K562 (cell line): Measurements from ENCODE around the gene EVL. TPM values are rescaled to one million over a fixed set of nuclear protein-coding genes. Genes with fewer than 3 reads are reported as not detected.

ENCODE experiments used
- ATAC-seq: fragments of 200-7000 bp; cut with Tn5 transposase; 3 replicates; pipeline ENCODE4 v1.9.1; 2020; ENCODE audit warnings: moderate library complexity
- BruUV-seq: library from RNA; stranded (reverse); fragments of 400-500 nt; replicated peaks from 2 replicates; lab custom pipeline; 2021; lab: Mats Ljungman, UMichigan
- CTCF ChIA-PET: fragments of 300-600 bp; formaldehyde crosslinking; extraction: SDS; loops from one replicate; lab custom pipeline; 2021; ENCODE audit warnings: low intra/inter-chr PET ratio; lab: Yijun Ruan, JAX
- POLR2A ChIA-PET: fragments of 300-600, 350-650 bp; sonication (Branson Sonifier 250); formaldehyde crosslinking; extraction: SDS; loops from one replicate; lab custom pipeline; 2021; ENCODE audit warnings: antibody characterized with exemption, inconsistent platforms; lab: Yijun Ruan, JAX
- DNase-seq, 4 experiments: peaks; one replicate each; pipeline versions ENCODE4 v3.0.0 to v3.0.0-alpha.2; 2011 to 2018; ENCODE audit warnings: low spot score in 3 of 4, mixed read lengths in 3 of 4; ENCODE audit errors: extremely low read depth in 1 of 4
- FAIRE-seq: peaks from 2 replicates; lab custom pipeline; 2011; peaks lifted over from hg19 to GRCh38; lab: Jason Lieb, UNC
- H2AFZ ChIP-seq: 2 replicates; pipeline ENCODE4 v1.6.0; 2011; ENCODE audit warnings: low read depth, low read length, control low read depth, inconsistent platforms
- H3K27ac ChIP-seq: fragments of 200-600 bp; 3 replicates; pipeline ENCODE4 v1.8.0; 2011; ENCODE audit warnings: low read depth, mild to moderate bottlenecking, control low read depth, inconsistent platforms, low read length, moderate library complexity, mixed read lengths; ENCODE audit errors: extremely low read depth
- H3K27me3 ChIP-seq, 2 experiments: fragments of 300-600 bp in 1 of 2; 2 replicates in 1 of 2; 3 replicates in 1 of 2; pipeline versions ENCODE4 v1.6.0 to v1.8.0; 2011; ENCODE audit warnings: inconsistent platforms in 2 of 2, low read length in 2 of 2, mild to moderate bottlenecking in 1 of 2, mixed read lengths in 1 of 2, moderate library complexity in 1 of 2; ENCODE audit not compliant: control insufficient read depth in 2 of 2, insufficient read depth in 2 of 2
- H3K36me3 ChIP-seq: fragments of 300-600 bp; 3 replicates; pipeline ENCODE4 v1.8.0; 2011; ENCODE audit warnings: mild to moderate bottlenecking, low read length, inconsistent platforms; ENCODE audit not compliant: control insufficient read depth, insufficient read depth
- H3K4me1 ChIP-seq, 2 experiments: fragments of 200-600 bp in 1 of 2; replicated peaks in 1 of 2; 2 replicates in 1 of 2; 3 replicates in 1 of 2; pipeline versions ENCODE4 v1.5.1 to v1.8.0; 2011; ENCODE audit warnings: inconsistent platforms in 2 of 2, low read length in 2 of 2, mild to moderate bottlenecking in 1 of 2, mixed read lengths in 1 of 2, moderate library complexity in 1 of 2; ENCODE audit not compliant: control insufficient read depth in 2 of 2, insufficient read depth in 2 of 2
- H3K4me2 ChIP-seq: 2 replicates; pipeline ENCODE4 v1.6.1; 2011; ENCODE audit warnings: low read length, control low read depth, inconsistent platforms, mixed read lengths; ENCODE audit not compliant: insufficient read depth
- H3K4me3 ChIP-seq: fragments of 200-600 bp; sonication (generic), shearing (Covaris generic); 2 replicates; pipeline ENCODE4 v1.5.1; 2016; ENCODE audit warnings: control low read depth, inconsistent platforms
- H3K79me2 ChIP-seq: fragments of 200-600 bp; 3 replicates; pipeline ENCODE4 v1.8.0; 2011; ENCODE audit warnings: low read length, inconsistent platforms; ENCODE audit not compliant: control insufficient read depth, insufficient read depth
- H3K9ac ChIP-seq, 2 experiments: 2 replicates each; pipeline versions ENCODE4 v1.6.0 to v1.6.1; 2011; ENCODE audit warnings: low read depth in 2 of 2, low read length in 2 of 2, control low read depth in 1 of 2, inconsistent platforms in 1 of 2, mild to moderate bottlenecking in 1 of 2, mixed read lengths in 1 of 2; ENCODE audit not compliant: insufficient read depth in 1 of 2
- H3K9me1 ChIP-seq: one replicate; pipeline ENCODE4 v1.6.0; 2011; ENCODE audit warnings: inconsistent platforms, mild to moderate bottlenecking, low read length, moderate library complexity; ENCODE audit not compliant: control insufficient read depth, insufficient read depth
- H3K9me3 ChIP-seq: replicated peaks from 2 replicates; pipeline ENCODE4 v1.5.1; 2011; ENCODE audit warnings: low read depth, low read length, inconsistent platforms; ENCODE audit not compliant: control insufficient read depth, insufficient read depth
- H4K20me1 ChIP-seq: replicated peaks from 2 replicates; pipeline ENCODE4 v1.6.1; 2011; ENCODE audit warnings: low read length, inconsistent platforms, mixed read lengths; ENCODE audit not compliant: control insufficient read depth, insufficient read depth
- CBX1 ChIP-seq: sonication (generic); IDR thresholded peaks from 2 replicates; pipeline ENCODE4 v1.6.1; 2016; ENCODE audit warnings: antibody characterized with exemption, low read depth, mild to moderate bottlenecking
- ELF4 ChIP-seq: fragments of 450-650 bp; formaldehyde crosslinking; IDR thresholded peaks from 2 replicates; pipeline ENCODE4 v1.4.0; 2022; ENCODE audit warnings: missing genetic modification characterization
- FUS ChIP-seq: fragments of 200-400 bp; formaldehyde crosslinking; optimal IDR thresholded peaks from 2 replicates; pipeline ENCODE3; 2017; ENCODE audit warnings: low read depth, low read length
- HEY1 ChIP-seq: fragments of 250-450 bp; sonication (Bioruptor Pico); IDR thresholded peaks from 2 replicates; pipeline ENCODE4 v1.5.0; 2020; ENCODE audit warnings: mild to moderate bottlenecking, moderate library complexity, borderline replicate concordance
- ILK ChIP-seq: fragments of 450-650 bp; IDR thresholded peaks from 2 replicates; pipeline ENCODE4 v1.6.1; 2016; ENCODE audit warnings: missing genetic modification characterization, low read depth, mild to moderate bottlenecking, missing compliant biosample characterization, moderate library complexity, borderline replicate concordance
- TCF7 ChIP-seq: sonication (generic); IDR thresholded peaks from 2 replicates; pipeline ENCODE4 v1.6.1; 2016; ENCODE audit warnings: antibody characterized with exemption, borderline replicate concordance
- ZNF134 ChIP-seq: fragments of 250-450 bp; sonication (Bioruptor Pico); conservative IDR thresholded peaks from 2 replicates; pipeline ENCODE4 v1.4.0; 2020
- ZNF140 ChIP-seq: fragments of 250-450 bp; sonication (Bioruptor Pico); IDR thresholded peaks from 2 replicates; pipeline ENCODE4 v1.8.0; 2021; ENCODE audit warnings: moderate library complexity, mild to moderate bottlenecking, inconsistent platforms
- ZNF445 ChIP-seq: fragments of 250-450 bp; sonication (Bioruptor Pico); IDR thresholded peaks from 2 replicates; pipeline ENCODE4 v1.4.0; 2020; ENCODE audit warnings: low read depth, mild to moderate bottlenecking, moderate library complexity
- ZNF75A ChIP-seq: fragments of 450-650 bp; formaldehyde crosslinking; IDR thresholded peaks from 2 replicates; pipeline ENCODE4 v1.4.0; 2020; ENCODE audit warnings: mild to moderate bottlenecking
- WGBS: fragments of 100-300 bp; shearing (Covaris generic); methylation state at CpG from one replicate; pipeline ENCODE4 v1.1.6; 2016; ENCODE audit warnings: low coverage, mixed read lengths; ENCODE audit not compliant: insufficient coverage; ENCODE audit errors: missing lambda C conversion rate; 5-methylcytosine and 5-hydroxymethylcytosine counted together
- in situ Hi-C: fragments of 300-500 bp; cut with MboI; formaldehyde crosslinking; loops from 4 replicates; pipeline ENCODE4 v1.15.0; 2018; ENCODE audit warnings: inconsistent platforms, mixed read lengths
- intact Hi-C: fragments of 100-400 bp; cut with micrococcal nuclease; formaldehyde crosslinking; loops from 2 replicates; pipeline ENCODE4 v1.14.2; 2022
- polyA plus RNA-seq, 8 experiments: library from polyadenylated mRNA; depleted of rRNA in 4 of 8; stranded (reverse) in 5 of 8; unstranded in 3 of 8; fragments of >200 nt; fragmentation: Nextera tagmentation in 2 of 8; fragmentation: Illumina TruSeq in 1 of 8; extraction: Ambion mirVana in 2 of 8; extraction: Trizol in 1 of 8; gene quantifications; 2 replicates each; pipeline versions ENCODE4 v1.2.1 to v1.2.3, GENCODE V29; 2011 to 2014; ENCODE audit warnings: inconsistent platforms in 1 of 8, missing spikeins in 1 of 8
- total RNA-seq, 7 experiments: library from RNA; depleted of rRNA in 6 of 7; stranded (reverse); fragments of >200 nt in 6 of 7; fragmentation: Illumina TruSeq in 2 of 7; extraction: Trizol in 2 of 7; gene quantifications; 2 replicates each; pipeline versions ENCODE4 v1.2.1 to v1.2.3, GENCODE V29; 2011 to 2021; ENCODE audit warnings: low replicate concordance in 1 of 7

EVL gene
- total and polyA plus RNA-seq, 9 of the 15 experiments (the other 6 are each of a cell fraction or from before 2014, with no cell fraction given) = 2.9 to 43.4 (median 23.9) TPM

DNA sequence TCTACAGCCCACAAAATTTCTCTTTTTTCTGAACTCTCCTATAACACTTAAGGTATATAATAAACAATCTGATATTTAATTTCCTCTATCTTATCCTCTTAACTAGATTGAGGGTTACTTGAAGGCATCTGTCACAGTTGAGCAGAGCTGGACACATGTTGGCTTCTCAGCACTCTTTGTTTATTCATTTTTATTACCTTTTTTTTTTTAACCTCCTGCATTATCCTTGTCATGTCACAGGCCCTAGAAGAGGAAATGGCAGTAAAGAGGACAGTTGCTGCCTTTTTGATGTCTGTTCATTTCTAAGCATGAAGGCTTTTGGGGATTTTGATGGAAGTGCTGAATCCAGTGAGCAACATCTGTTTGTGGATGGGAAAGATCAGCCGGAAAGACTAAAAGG is 32.5 kb upstream of the EVL start:
- Histone ChIP-seq H3K36me3 (no peaks in the 10 kb centered on the region), H3K4me3 (no peak overlapping the region), H3K79me2 (no peaks in the 10 kb centered on the region), H3K4me1 (peaks cover 0 to 5% of the 10 kb centered on the region in 2 experiments; a peak in 3 of 5 replicates), H3K9ac (no peak overlapping the region), H2AFZ (no peak overlapping the region), H3K27ac (no peak overlapping the region), H3K27me3 (no peaks in the 10 kb centered on the region), H3K9me3 (no peaks in the 10 kb centered on the region), H4K20me1 (no peaks in the 10 kb centered on the region; the same call in 1 of the 2 replicates), H3K4me2 (no peak overlapping the region), H3K9me1 (no peaks in the 10 kb centered on the region)
- BruUV-seq = no TSS peak
- DNase-seq (no peak), FAIRE-seq (no peak), ATAC-seq (no peak)
- TF ChIP-seq TCF7 (no peak), ZNF140 (CRISPR knock-in tag) (no peak), ELF4 (no peak), ZNF75A (CRISPR knock-in tag) (no peak), ILK (tag) (no peak), ZNF445 (CRISPR knock-in tag) (no peak), ZNF134 (CRISPR knock-in tag) (no peak), FUS (no peak), HEY1 (CRISPR knock-in tag) (no peak), CBX1 (no peak)
- WGBS = 100% methylated on average over 1 of the region's 1 CpG
- ChIA-PET CTCF (no interaction called here), POLR2A (interaction anchor here (0.6 to 1.4 kb wide), 3 partner anchors 10 to 32 kb away, joined by 3 read pairs; partner anchors contain the start of gene EVL)
- intact Hi-C loops (no loop called here), in situ Hi-C loops (no loop called here)
